DMS79 (cell line): ENCODE results near the gene RTL10.

Experiments
- DNase-seq: peaks from one replicate; lab custom pipeline; 2025; lab: John Stamatoyannopoulos, UW

Gene RTL10

DNA sequence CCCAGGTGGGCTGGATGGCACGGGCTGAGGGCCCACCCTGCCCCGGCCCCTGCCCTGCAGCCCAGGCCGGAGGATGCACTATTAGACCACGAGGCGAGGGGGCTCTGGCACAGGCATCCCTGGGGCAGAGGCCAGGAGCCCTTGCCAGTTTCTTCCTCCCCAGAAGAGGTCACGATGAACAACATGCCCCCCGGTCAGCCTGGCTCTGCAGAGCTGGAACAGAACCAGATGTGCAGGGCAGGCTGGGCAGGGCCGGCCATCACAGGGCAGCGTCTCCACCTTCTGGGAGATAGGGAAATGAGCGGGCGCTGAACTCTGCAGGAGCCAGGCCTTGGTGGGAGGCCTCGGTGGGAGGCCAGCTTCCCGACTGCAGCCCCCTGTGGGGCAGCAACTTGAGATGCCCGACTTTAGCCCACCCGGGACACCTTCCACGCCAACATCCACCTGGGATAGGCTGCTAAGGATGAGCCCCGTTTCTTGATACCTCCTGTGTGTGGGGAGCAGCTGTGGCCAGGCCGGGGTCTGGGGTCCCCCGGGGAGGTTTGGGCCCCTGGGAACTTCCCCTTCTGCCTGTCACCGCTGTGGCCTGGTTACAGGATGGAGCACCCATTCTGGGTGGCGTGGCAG lies 21.8 kb upstream of the RTL10 start:
- DNase-seq, result no peak

DNA sequence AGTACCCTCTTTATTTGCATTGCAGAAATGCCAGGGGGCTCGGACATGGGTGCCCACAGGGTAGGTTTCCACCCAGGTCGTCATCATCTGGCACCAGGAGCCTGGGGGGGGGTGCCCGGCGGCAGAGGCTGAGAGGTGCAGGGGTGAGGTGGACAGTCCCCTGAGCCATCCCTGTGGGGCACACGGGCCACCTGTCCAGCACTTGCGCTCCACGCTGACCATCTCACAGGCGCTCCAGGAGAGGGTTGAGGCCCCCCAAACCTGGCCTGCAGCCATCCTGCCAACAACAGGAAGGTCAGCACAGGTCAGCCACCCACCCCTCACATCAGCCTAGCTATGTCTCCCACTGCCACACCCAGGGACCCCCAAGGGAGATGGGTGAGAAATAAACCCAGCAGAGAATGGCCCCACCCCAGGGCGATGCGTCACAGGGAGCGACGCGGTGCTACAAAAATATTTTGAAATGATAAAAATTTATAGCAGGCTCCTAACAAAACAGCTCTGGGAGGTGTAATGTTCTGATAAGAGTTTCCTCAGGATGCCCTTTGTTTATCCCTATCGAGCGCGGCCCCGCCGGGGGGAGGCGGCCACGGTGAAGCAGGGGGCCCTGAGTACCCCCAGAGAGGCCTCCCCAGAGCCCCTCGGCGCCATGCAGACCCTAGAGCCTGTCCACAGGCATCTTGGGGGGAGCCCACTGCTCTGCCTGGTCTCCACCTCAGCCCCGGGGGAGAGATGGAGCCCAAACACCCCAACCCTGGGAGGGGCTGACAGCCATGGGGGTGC lies 21.0 kb upstream of the RTL10 start:
- no peak for DNase-seq

DNA sequence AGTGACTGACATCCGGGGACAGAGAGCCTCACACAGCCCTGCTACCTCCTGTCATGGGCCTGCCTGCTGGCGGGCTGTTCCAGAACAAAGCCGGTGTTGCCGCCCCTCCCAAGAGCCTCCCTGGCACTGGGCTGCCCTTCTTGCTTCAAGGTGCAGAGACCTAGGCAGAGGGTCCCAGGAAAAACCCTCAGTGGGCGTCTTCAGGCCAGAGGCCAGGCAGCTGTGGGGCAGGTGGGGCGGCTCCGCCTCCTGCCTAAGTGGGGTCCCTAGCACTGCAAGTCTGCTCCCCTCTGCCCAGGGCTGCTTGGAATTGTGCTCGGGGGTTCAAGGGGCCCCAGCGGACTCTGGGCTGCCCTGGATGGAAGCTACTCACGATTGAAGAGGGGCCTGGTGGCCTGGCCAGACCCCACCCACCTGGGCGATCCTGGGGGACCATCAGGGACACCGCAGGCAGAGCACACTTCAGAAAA lies 20.4 kb upstream of the RTL10 start:
- DNase-seq, result no peak

DNA sequence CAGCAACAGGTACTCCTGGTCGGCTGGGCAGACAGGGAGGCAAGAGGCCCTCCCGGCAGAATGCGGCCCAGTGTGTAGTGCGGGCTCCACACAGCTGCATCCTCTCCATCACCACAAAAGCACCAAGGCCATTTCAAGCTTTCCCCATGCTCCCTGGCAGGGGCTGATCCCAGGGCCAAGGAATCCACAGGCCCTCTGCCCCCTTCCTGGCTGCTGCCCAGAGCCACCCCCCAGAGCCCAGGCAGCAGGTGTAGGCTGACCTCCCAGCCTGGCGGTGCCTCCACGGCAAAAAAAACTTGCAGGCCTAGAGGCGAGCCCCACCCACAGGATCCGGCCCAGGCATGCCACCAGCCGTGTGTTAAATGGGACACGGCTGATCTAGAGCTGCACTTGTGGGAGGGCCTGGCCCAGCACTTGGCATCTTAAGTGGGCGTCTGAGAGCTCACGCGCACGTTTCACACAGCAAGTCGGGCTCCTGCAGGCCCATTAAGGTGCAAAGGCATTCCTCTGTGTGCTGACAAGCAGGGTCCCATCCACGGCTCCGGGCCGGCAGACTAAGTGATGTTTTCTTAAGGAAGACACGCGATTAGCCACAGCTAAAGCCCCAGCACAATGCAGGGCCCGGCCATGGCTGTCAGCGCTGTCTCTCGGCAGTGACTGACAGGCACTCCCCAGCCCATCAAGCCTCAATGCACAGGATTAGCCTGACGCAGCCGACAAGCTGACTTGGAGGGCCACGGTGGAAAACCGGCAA lies 19.8 kb upstream of the RTL10 start:
- DNase-seq, result peak; percentile 78

DNA sequence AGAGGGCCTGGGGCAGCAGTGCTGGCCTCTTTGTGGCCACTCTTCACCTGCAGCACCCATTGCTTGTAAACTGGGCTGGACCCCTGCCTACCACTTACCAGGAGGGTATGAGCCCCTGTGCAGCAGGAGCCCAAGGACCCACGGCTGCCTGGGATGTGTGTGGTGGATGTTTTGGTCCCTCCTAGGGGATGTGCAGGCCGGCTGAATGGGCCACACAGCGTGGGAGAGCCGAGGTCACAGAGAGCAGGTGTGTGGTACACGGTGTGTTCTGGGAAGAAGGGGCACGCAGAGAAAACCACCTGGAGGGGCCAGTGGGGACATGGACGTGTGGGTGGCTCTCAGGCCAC lies 19.3 kb upstream of the RTL10 start:
- DNase-seq, result no peak

DNA sequence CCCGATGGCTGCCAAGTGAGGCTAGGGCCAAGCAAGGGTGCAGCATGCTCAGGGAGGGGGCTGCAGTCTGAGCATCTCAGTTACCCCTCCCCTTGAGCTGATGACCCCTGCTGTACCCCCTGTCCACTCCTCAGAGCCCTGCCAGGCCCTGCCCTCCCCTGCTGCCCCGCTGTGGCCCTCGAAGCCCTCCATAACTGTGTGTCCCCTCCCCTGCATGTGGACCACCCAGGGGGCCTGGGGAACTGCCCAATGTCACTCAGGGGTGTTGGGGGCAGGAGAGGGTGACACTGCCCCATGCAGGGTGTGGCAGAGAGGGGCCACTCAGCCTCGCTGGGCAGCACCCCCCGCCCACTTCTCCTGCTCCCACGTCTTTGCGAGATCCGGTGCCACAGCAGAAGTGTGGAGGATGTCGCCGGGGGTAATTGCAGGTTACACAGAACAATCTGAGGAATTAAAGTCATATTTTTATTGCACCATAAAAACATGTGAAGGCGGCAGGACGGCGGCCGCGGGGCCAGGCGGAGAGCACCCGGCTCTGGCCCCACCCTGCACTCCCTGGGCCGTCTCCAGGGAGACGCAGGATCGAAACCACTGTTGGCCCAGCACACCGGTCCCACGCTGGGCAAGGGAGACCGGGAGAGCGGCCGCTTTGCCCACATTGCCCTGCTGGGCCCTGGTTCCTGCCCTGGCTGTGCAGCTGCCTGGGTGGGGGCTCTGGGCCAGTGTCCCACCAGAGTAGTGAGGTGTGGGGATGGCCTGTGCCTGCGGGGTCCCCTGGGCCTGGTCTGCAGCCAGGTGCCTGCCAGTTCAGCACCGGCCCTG lies 18.7 kb upstream of the RTL10 start:
- DNase-seq, result no peak

DNA sequence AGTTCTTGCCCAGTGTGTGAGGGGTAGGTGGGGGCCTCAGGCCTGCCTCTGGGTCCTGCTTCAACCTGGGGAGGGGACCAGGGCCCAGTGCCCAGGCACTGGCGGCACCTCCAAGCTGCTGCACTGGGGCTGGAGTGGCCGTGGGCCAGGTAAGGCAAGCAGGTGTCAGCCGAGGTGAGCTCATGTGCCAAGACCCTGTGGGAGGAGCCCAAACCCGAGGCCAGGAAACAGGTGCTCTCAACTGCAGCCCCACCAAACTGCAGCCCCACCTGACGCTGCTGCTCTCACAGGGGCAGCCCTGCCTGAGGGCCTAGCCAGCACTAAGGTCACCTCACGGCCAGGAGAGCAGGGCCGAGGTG lies 18.1 kb upstream of the RTL10 start:
- peak; percentile 58 for DNase-seq

DNA sequence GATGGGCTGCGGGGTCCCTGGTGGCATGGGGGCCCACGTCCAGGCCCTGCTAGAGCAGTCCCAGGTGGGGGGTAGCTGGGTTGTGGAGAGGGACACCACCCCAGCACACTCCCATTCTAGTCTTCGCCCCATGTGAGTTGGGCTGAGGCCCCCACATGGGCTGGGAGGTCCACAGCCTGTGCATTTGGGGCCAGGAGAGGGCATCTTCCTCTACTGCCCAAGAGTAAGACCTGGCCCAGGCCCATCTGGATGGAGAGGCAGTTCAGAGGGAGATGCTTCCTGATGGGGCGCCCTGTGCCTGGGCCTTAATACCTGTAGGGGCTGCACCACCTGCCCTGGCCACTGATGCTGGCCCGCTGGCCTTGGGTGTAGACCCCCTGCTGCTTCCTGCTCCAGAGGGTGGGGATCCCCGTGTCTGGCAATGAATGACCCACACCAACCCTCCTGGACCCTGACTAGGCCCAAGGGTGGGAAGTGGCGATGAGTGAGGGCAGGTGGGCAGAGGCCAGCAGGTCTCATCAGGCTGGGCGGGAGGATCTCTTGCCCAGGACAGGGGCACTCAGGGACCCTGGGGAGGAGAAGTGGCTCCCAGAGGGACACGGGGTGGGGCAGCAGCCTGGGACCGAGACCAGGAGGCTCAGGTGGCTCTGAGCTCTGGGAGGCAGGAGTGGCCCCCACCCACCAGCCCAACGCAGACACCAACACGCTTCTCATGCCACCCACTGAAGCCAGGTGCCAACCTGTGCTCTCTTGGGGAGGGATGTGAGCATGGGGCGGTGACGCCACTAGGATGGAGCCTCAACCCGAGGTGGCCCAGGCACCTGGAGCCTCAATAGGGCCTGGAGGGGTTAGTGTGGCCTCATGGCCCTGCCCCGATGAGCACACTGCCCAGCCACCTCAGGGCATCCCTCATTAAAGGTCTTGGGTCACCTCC lies 17.4 kb upstream of the RTL10 start:
- DNase-seq, result no peak

DNA sequence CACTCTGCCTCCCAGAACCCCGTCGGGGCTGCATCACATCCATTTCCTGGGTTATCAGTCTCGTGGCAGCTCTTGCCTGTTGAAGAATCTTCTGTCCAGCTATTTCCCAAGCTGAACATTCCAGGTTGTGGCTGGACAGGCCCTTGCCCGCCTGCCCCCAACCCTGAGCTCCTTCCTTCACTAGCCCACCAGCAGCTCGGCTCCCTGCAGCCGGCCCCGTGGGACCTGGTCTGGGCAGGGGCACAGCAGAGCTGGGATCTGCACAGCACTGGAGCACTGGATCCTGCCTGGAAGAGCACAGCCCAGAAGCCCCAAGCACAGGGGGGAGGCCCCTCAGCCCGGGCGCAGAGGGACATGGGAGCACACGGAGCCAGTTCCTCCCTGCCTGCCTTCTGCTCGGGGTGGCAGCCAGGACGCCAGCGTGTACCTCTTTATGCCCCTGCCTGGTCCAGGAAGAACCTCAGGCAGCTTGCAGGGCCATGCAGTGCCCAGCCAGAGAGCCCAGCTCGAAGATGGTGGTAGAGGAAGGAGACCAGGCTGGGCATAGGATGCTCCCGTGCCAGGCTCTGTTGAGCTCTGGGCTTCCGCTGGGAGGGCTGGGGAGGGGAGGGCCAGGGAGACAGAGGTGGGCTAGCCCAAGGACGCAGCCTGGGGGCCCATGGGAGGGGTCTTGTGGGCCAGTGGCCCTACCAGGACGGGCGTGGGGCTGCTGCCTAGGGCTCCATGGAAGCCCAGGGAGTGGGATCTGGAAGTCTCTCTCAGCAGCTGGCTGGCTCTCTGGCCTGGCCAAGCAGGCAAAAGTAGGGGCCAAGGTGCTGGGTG lies 16.6 kb upstream of the RTL10 start:
- DNase-seq, result no peak

DNA sequence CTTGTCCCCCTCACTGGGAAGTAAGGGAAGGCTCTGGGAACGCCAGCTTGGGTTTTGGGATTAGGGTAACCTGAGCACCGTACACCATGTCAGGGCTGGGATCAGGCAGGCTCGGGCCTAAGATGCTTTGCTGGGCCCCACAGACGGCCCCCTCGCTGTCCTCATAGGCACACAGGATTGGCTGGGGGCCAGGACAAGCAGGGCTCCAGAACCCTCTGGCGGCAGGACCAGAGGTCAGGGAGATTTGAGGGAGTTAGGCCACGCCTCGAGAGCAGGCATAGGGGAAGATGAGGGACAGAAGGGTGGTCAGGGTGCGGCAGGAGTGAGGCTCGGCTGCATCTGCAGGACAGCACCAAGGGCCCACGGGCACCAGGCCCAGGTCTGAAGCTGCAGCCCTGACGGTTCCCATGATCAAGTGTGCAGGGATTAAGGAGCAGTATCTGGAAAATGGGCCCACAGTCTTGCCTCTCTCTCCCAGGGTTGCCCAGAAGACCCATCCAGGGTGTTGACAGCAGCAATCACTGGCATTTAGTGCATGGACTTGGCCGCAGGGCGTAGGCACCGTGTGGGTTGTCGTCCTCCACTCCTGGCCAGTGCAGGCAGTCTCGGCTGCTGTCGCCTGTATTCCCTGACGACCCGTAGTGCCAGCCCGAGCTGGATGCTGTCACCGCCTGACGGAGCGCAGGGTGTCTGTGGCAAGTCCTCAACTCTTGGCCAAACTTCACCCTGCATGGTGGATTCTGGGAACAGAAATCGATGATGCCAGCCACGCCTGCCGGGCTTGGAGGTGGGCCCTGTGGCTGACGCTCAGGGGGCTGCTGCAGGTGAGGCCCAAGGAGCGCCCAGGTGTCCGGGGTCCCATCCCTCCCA lies 15.7 kb upstream of the RTL10 start:
- DNase-seq, result no peak

DNA sequence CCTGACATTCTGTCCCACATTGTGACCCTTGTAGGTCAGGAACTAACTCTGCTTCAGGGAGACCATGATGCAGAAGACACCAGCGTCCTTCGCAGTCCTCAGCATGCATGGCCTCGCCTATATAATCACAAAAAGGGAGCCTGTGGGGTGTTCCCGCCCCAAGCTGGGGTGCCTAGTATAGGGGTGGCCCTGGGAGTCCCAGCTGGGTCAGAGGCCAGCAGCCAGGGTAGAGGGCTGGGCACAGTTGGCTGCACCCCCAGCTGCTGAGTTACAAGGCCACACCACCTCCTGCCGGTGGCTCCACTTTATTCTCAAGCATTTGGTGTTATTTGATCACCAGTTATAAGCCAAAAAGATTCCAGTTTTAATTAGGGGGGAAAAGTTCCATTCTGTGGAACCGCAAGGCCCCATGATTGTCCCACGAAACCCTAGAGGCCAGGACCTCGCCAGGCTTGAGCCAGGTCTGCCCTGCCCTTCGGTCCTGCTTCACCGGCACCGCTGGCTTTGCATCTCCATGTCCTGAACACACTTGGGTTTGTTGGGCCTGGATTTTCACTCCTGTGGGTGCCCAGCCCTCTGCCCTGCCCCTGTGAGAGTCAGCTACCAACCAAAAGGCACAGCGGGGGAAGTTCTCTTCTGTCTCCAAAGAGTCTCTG lies 15.0 kb upstream of the RTL10 start:
- no peak for DNase-seq

DNA sequence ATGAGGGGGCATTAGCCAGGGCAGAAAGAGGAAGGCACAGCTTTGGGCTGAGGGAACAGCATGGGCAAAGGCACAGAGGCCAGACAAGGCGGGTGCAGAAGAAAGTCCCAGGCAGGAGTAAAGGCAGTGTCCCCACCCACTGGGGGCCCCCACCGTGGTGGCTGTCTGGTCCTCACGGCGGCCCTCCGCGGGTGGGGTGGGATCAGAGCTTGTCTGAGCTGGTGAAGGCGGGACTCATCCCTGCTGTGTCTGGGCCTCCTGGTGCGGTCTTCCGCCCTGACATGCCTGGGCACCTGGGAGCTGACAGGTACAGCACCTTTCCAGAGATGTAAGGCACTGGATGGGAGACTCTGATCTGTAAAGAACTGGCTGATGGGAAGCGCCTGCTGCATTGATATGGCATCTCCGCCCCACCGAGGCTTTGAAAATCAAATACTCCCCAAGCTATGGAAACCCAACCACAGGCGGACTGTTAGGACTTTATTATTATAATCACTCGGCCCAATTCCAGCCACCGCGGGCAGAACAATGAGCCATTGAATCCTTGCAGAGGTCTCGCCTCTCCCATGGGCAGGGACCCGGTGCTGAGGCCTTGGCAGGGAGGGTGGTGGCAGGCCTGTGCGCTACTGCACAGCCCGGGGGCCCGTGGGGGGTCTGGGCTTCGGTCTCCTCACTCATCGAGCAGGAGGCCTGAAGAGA lies 14.2 kb upstream of the RTL10 start:
- DNase-seq, result no peak

DNA sequence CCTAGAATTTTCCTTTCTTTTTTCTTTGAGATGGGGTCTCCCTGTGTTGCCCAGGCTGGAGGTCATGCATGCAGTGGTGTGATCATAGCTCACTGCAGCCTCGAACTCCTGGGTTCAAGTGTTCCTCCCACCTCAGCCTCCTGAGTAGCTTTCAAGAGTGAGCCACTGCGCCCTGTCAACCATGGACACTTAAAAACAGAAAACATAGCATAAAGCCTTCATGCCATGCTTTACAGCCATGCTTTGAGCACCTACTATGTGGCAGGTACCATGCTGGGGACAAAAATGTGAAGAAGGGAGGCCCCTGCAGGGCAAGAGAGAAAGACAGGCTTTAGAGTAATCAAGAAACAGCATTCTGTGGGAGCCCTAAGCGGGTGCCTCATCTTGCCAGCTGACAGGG lies 13.7 kb upstream of the RTL10 start:
- no peak for DNase-seq

DNA sequence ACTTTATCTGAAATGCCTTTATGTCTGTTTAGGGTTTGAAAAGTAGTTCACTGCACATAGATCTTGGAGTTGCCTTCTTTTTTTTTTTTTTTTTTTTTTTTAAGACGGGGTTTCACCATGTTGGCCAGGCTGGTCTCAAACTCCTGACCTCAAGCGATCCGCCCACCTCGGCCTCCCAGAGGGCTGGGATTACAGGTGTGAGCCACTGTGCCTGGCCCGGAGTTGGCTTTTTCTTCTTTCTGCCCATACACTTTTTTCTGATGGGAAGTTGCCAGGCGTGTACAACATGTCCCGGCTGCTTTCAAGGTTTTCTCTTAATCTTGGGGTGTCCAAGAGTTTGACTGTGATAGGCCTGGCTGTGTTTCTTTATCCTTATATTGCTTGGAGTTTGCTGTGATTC lies 12.9 kb upstream of the RTL10 start:
- no peak for DNase-seq

DNA sequence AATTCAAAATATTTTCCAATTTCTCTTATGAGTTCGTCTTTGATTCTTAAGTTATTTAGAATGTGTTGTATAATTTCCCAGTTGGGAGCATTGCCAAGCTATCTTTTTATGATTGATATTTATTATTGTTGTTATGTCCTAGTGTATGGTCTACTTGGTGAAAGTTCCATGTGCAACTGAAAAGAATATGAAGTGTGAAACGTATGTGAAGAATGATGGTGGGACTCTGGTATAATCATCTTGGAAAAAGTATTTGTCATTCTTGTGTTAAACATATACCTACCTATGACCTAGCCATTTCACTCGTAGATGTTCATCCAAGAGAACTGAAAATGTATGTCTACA lies 12.0 kb upstream of the RTL10 start:
- DNase-seq, result no peak

DNA sequence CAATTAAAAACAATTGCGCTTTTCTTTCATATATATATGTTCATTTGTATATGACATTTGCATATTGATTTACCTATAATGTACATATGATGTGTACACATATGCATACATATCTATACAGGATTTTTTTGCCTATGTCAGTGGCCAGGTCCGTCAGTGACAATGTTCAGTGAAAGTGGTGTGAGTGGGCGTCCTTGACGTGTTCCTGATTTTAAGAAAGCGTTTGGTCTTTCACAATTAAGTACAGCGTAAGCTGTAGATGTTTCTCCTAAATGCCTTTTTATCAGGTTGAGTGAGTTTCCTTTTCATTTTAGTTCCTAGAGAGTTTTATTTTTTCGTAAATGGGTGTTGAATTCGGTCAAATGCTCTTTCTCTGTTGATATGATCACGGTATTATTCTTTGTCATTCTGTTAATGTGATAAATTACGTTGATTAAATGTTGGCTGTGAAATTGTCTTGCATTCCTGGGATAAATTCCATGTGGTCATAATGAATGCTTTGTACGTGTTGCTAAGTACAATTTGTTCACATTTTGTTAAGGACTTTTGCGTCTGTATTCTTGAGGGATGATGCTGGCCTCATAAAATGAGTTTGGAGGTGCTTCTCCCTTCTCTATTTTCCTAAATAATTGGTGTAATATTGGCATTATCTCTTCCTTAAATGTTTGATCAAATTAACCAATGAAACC lies 10.6 kb upstream of the RTL10 start:
- no peak for DNase-seq

DNA sequence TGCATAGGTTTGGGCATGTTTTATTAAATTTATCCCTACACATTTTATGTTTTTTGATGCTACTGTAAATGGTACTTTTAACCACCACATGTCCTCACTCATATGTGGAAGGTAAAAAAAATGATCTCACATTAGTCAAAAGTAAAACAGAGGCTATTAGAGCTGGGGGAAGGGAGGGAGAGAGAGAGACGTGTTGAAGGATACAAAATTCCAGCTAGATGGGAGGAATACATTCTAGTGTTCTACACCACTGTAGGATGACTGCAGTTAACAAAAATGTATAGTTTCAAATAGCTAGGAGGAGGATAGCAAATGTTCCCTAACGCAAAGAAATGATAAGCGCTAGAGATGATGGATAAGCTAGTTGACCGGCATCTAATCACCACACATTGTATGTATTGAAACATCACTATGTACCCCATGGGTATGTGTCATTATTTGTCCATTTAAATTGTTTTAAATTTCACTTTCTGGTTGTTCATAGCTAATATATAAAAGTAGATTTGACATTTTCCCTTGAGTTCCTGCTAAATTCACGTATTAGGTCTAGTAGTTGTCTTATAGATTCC lies 9.9 kb upstream of the RTL10 start:
- no peak for DNase-seq
